HCT116 (cell line): ENCODE measurements around the gene SPOP. TPM values are rescaled to one million over a fixed set of nuclear protein-coding genes. Genes with fewer than 3 reads are reported as not detected.

ENCODE experiments used
- ATAC-seq: fragments of 200-7000 bp; cut with Tn5 transposase; 2 replicates; pipeline ENCODE4 v1.9.1; 2020; ENCODE audit warnings: mild to moderate bottlenecking, moderate library complexity
- BruUV-seq: library from RNA; stranded (reverse); fragments of 400-500 nt; replicated peaks from 2 replicates; lab custom pipeline; 2021; lab: Mats Ljungman, UMichigan
- CTCF ChIA-PET: fragments of 300-600 bp; sonication (Branson Sonifier 250); formaldehyde crosslinking; loops from one replicate; lab custom pipeline; 2021; ENCODE audit warnings: antibody characterized with exemption; lab: Charles Lee
- POLR2A ChIA-PET: fragments of 300-600, 350-600 bp; sonication (Branson Sonifier 250); formaldehyde crosslinking; loops from one replicate; lab custom pipeline; 2021; ENCODE audit warnings: antibody characterized with exemption; lab: Charles Lee
- RAD21 ChIA-PET, 2 experiments: fragments of 300-600 bp; sonication (Branson Sonifier 250); formaldehyde crosslinking; loops; one replicate each; lab custom pipeline; 2023; ENCODE audit warnings: low total read pairs in 2 of 2; ENCODE audit not compliant: uncharacterized antibody in 2 of 2, unreplicated experiment in 2 of 2, low non-redundant PET in 1 of 2; lab: Charles Lee
- DNase-seq: peaks from one replicate; pipeline ENCODE4 v3.0.0-alpha.2; 2010; ENCODE audit warnings: low read depth, low spot score
- H2AFZ ChIP-seq: fragments of 200-600 bp; shearing (Covaris generic), sonication (generic); 2 replicates; pipeline ENCODE4 v1.6.1; 2017; ENCODE audit warnings: low read depth, mixed run types, mixed read lengths, antibody characterized with exemption, low read length; ENCODE audit not compliant: poor library complexity, severe bottlenecking
- H3K27ac ChIP-seq: 2 replicates; pipeline ENCODE4 v1.5.1; 2012; ENCODE audit warnings: low read depth, low read length
- H3K27me3 ChIP-seq: fragments of 200-600 bp; sonication (generic); 2 replicates; pipeline ENCODE4 v1.6.1; 2016; ENCODE audit warnings: mixed run types, low read length, mixed read lengths; ENCODE audit not compliant: insufficient read depth
- H3K36me3 ChIP-seq, 2 experiments: fragments of 200-500 bp in 1 of 2; fragments of 200-600 bp in 1 of 2; sonication (Bioruptor generic) in 1 of 2; sonication (generic) in 1 of 2; 2 replicates each; pipeline versions ENCODE4 v1.5.1 to v1.6.1; 2014 to 2016; ENCODE audit warnings: low read length in 2 of 2, inconsistent platforms in 1 of 2, mixed read lengths in 1 of 2, mixed run types in 1 of 2; ENCODE audit not compliant: insufficient read depth in 2 of 2, control insufficient read depth in 1 of 2
- H3K4me1 ChIP-seq, 2 experiments: fragments of 200-600 bp in 1 of 2; sonication (generic) in 1 of 2; 2 replicates each; pipeline versions ENCODE4 v1.5.1 to v1.6.1; 2012 to 2017; ENCODE audit warnings: low read length in 2 of 2, inconsistent platforms in 1 of 2, mild to moderate bottlenecking in 1 of 2, mixed read lengths in 1 of 2, mixed run types in 1 of 2, moderate library complexity in 1 of 2; ENCODE audit not compliant: insufficient read depth in 2 of 2, control insufficient read depth in 1 of 2
- H3K4me2 ChIP-seq: fragments of 200-600 bp; sonication (generic); 2 replicates; pipeline ENCODE4 v1.6.1; 2017; ENCODE audit warnings: mixed run types, low read length, mixed read lengths
- H3K4me3 ChIP-seq, 2 experiments: fragments of 200-600 bp in 1 of 2; sonication (generic) in 1 of 2; replicated peaks in 1 of 2; 2 replicates each; pipeline ENCODE4 v1.5.1; 2011 to 2016; ENCODE audit warnings: low read length in 2 of 2, control low read depth in 1 of 2, low read depth in 1 of 2, mild to moderate bottlenecking in 1 of 2, mixed read lengths in 1 of 2, mixed run types in 1 of 2
- H3K79me2 ChIP-seq: fragments of 200-600 bp; sonication (generic); 2 replicates; pipeline ENCODE4 v1.6.1; 2017; ENCODE audit warnings: mild to moderate bottlenecking, mixed run types, low read length, moderate library complexity, mixed read lengths; ENCODE audit not compliant: insufficient read depth
- H3K9ac ChIP-seq: fragments of 200-600 bp; sonication (generic); 2 replicates; pipeline ENCODE4 v1.6.1; 2016; ENCODE audit warnings: low read length, mixed read lengths
- H3K9me2 ChIP-seq: fragments of 200-600 bp; sonication (generic), shearing (Covaris generic); 2 replicates; pipeline ENCODE4 v1.6.1; 2017; ENCODE audit warnings: mixed run types, mild to moderate bottlenecking, moderate library complexity; ENCODE audit not compliant: insufficient read depth
- H3K9me3 ChIP-seq, 2 experiments: fragments of 200-500 bp in 1 of 2; fragments of 200-600 bp in 1 of 2; sonication (Bioruptor generic) in 1 of 2; sonication (generic) in 1 of 2; 2 replicates each; pipeline ENCODE4 v1.6.1; 2014 to 2017; ENCODE audit warnings: low read length in 2 of 2, mixed read lengths in 2 of 2, inconsistent platforms in 1 of 2, low read depth in 1 of 2, mild to moderate bottlenecking in 1 of 2, mixed run types in 1 of 2, moderate library complexity in 1 of 2; ENCODE audit not compliant: control insufficient read depth in 1 of 2, insufficient read depth in 1 of 2
- H4K20me1 ChIP-seq: fragments of 200-600 bp; sonication (generic), shearing (Covaris generic); 2 replicates; pipeline ENCODE4 v1.6.1; 2017; ENCODE audit warnings: mixed run types, mild to moderate bottlenecking, moderate library complexity; ENCODE audit not compliant: insufficient read depth
- CBX3 ChIP-seq: IDR thresholded peaks from 2 replicates; pipeline ENCODE4 v1.6.1; 2012; ENCODE audit warnings: low read depth
- EGR1 ChIP-seq: IDR thresholded peaks from 2 replicates; pipeline ENCODE4 v1.6.1; 2012; ENCODE audit warnings: low read depth
- EZH2 ChIP-seq: fragments of 200-600 bp; sonication (generic); IDR thresholded peaks from 2 replicates; pipeline ENCODE4 v1.6.1; 2017; ENCODE audit warnings: antibody characterized with exemption, mixed run types
- FOSL1 ChIP-seq: IDR thresholded peaks from 2 replicates; pipeline ENCODE4 v1.6.1; 2012; ENCODE audit warnings: low read depth
- RAD21 ChIP-seq: IDR thresholded peaks from 2 replicates; pipeline ENCODE4 v1.6.1; 2012; ENCODE audit warnings: low read depth, mild to moderate bottlenecking
- SP1 ChIP-seq: IDR thresholded peaks from 2 replicates; pipeline ENCODE4 v1.6.1; 2012; ENCODE audit warnings: low read depth
- TCF7L2 ChIP-seq: IDR thresholded peaks from 2 replicates; pipeline ENCODE4 v1.7.0; 2011; ENCODE audit warnings: borderline replicate concordance, inconsistent platforms; ENCODE audit not compliant: insufficient read depth, insufficient read length; ENCODE audit errors: extremely low read depth
- YY1 ChIP-seq: IDR thresholded peaks from 2 replicates; pipeline ENCODE4 v1.6.1; 2011; ENCODE audit warnings: low read length, low read depth, moderate library complexity, mild to moderate bottlenecking; ENCODE audit not compliant: insufficient replicate concordance; ENCODE audit errors: extremely low read depth
- intact Hi-C: fragments of 100-400 bp; cut with micrococcal nuclease; formaldehyde crosslinking; loops from 2 replicates; pipeline ENCODE4 v1.10.0; 2022
- total RNA-seq: library from RNA; stranded (reverse); gene quantifications from one replicate; pipeline ENCODE4 v1.2.1, GENCODE V29; 2021; ENCODE audit not compliant: unreplicated experiment
- TF ChIP-seq, protein P1 (sequence below), 3 experiments: fragments of 200-600 bp in 1 of 3; sonication (generic) in 1 of 3; IDR thresholded peaks in 2 of 3; conservative IDR thresholded peaks in 1 of 3; 2 replicates each; pipeline ENCODE4 v1.5.1; 2012 to 2017; ENCODE audit warnings: low read depth in 2 of 3, low read length in 2 of 3, antibody characterized with exemption in 1 of 3, borderline replicate concordance in 1 of 3, control low read depth in 1 of 3, mild to moderate bottlenecking in 1 of 3, mixed read lengths in 1 of 3, mixed run types in 1 of 3, moderate library complexity in 1 of 3; ENCODE audit not compliant: insufficient read depth in 1 of 3
- TF ChIP-seq, protein P2 (sequence below): IDR thresholded peaks from 2 replicates; pipeline ENCODE4 v1.6.1; 2012
- TF ChIP-seq, protein P3 (sequence below): IDR thresholded peaks from 2 replicates; pipeline ENCODE4 v1.6.1; 2011; ENCODE audit warnings: mild to moderate bottlenecking, low read length, moderate library complexity; ENCODE audit not compliant: insufficient replicate concordance; ENCODE audit errors: extremely low read depth

Gene SPOP
- total RNA-seq, 1 experiment from 2014 or later, result 85.1 TPM

DNA sequence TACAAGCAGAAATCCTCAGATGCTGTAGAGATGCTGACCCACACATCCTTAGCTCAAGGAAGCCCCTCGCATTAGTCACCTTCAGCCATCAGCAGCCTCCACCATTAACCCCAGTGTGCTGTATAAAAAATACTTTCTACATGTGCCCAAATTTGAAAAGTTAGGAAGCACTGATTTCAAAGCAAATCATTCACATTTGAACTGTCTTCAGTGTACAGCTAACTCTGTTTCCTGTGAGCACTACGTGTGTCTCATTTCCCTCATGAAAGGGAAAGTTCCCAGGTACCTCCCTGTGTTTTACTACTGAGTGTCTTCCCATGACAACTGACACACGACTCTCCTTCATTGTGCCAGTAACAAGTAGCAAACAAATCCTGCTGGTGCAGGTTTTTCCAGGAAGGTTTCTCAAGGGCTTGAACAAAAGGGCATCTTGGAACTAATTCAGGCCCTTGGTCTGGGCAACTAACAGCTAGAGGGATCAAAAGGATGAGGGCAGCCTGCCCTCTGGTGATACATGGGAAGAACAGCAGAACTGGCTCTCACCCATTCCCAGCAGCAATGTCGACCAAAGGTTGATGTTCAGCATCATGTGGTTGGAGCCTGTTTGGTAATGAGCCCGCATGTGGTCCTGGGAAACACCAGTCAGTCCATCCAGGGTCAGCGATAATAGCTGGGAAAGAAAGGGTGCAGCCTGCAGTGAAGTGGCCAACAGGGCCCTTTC lies 25.8 kb upstream of the SPOP start:
- H2AFZ ChIP-seq, result no peak overlapping the region
- H3K4me3 ChIP-seq, result no peak overlapping the region
- ATAC-seq, result 0 out of 2 replicates have a peak, but pooled peaks have one; percentile 10
- H3K9ac ChIP-seq, result no peak overlapping the region
- no peaks in the 10 kb centered on the region for H3K9me3 ChIP-seq
- no peak overlapping the region for H3K27ac ChIP-seq
- POLR2A ChIA-PET, result no interaction called here
- peaks cover 11 to 14% of the 10 kb centered on the region in 2 experiments for H3K4me1 ChIP-seq
- RAD21 ChIA-PET, result interaction anchor here (0.7 to 1.2 kb wide), 3 partner anchors 147 to 278 kb away, joined by 3 read pairs; no protein-coding TSS in a partner anchor
- H4K20me1 ChIP-seq, result no peaks in the 10 kb centered on the region
- peaks cover 27% of the 10 kb centered on the region for H3K79me2 ChIP-seq
- H3K9me2 ChIP-seq, result no peaks in the 10 kb centered on the region
- H3K4me2 ChIP-seq, result no peak overlapping the region
- peaks cover 47 to 54% of the 10 kb centered on the region in 2 experiments for H3K36me3 ChIP-seq
- BruUV-seq, result no TSS peak
- CTCF ChIA-PET, result interaction anchor here (1.2 to 3.4 kb wide), 4 partner anchors 8 to 294 kb away, joined by 3 to 36 read pairs (median 8); no protein-coding TSS in a partner anchor
- intact Hi-C loops, result loop anchor here (2.0 to 10.0 kb wide), 2 partner anchors 135 to 389 kb away; no protein-coding TSS in a partner anchor
- TF ChIP-seq CBX3 (no peak), TCF7L2 (peak; percentile 88), FOSL1 (no peak), YY1 (no peak), EZH2 (no peak), SP1 (no peak), RAD21 (peak; percentile 72), EGR1 (no peak)
- TF ChIP-seq, protein P1, sequence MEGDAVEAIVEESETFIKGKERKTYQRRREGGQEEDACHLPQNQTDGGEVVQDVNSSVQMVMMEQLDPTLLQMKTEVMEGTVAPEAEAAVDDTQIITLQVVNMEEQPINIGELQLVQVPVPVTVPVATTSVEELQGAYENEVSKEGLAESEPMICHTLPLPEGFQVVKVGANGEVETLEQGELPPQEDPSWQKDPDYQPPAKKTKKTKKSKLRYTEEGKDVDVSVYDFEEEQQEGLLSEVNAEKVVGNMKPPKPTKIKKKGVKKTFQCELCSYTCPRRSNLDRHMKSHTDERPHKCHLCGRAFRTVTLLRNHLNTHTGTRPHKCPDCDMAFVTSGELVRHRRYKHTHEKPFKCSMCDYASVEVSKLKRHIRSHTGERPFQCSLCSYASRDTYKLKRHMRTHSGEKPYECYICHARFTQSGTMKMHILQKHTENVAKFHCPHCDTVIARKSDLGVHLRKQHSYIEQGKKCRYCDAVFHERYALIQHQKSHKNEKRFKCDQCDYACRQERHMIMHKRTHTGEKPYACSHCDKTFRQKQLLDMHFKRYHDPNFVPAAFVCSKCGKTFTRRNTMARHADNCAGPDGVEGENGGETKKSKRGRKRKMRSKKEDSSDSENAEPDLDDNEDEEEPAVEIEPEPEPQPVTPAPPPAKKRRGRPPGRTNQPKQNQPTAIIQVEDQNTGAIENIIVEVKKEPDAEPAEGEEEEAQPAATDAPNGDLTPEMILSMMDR (IDR thresholded peaks at IDR 0.05 in 2 of 3, conservative IDR thresholded peaks at IDR 0.05 in 1 of 3; ENCODE audit: borderline replicate concordance in 1 of 3, insufficient read depth in 1 of 3, low read depth in 2 of 3, low read length in 2 of 3), result peak; percentile 70 to 75 (median 74)
- TF ChIP-seq, protein P2, sequence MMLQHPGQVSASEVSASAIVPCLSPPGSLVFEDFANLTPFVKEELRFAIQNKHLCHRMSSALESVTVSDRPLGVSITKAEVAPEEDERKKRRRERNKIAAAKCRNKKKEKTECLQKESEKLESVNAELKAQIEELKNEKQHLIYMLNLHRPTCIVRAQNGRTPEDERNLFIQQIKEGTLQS, result no peak
- TF ChIP-seq, protein P3, sequence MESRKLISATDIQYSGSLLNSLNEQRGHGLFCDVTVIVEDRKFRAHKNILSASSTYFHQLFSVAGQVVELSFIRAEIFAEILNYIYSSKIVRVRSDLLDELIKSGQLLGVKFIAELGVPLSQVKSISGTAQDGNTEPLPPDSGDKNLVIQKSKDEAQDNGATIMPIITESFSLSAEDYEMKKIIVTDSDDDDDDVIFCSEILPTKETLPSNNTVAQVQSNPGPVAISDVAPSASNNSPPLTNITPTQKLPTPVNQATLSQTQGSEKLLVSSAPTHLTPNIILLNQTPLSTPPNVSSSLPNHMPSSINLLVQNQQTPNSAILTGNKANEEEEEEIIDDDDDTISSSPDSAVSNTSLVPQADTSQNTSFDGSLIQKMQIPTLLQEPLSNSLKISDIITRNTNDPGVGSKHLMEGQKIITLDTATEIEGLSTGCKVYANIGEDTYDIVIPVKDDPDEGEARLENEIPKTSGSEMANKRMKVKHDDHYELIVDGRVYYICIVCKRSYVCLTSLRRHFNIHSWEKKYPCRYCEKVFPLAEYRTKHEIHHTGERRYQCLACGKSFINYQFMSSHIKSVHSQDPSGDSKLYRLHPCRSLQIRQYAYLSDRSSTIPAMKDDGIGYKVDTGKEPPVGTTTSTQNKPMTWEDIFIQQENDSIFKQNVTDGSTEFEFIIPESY, result no peak
- DNase-seq, result peak; percentile 38
- no peaks in the 10 kb centered on the region for H3K27me3 ChIP-seq
